RWPE1 (cell line): ENCODE results near the gene MAL.

Source experiments
- CTCF ChIA-PET: fragments of 350-600 bp; sonication (Branson Sonifier 250); formaldehyde crosslinking; extraction: SDS; loops from one replicate; lab custom pipeline; 2021; lab: Yijun Ruan, JAX
- POLR2A ChIA-PET: fragments of 400-600 bp; formaldehyde crosslinking; extraction: SDS; loops from one replicate; lab custom pipeline; 2020; ENCODE audit warnings: antibody characterized with exemption; ENCODE audit not compliant: low non-redundant PET; lab: Yijun Ruan, JAX
- DNase-seq: peaks from one replicate; pipeline ENCODE4 v3.0.0; 2012; ENCODE audit warnings: low spot score
- H3K27ac ChIP-seq: fragments of 450-650 bp; 2 replicates; pipeline ENCODE4 v1.5.1; 2017
- TF ChIP-seq, protein P1 (sequence below): fragments of 450-650 bp; conservative IDR thresholded peaks from 2 replicates; pipeline ENCODE4 v1.5.1; 2017; ENCODE audit warnings: low read depth, mild to moderate bottlenecking

The MAL gene

DNA sequence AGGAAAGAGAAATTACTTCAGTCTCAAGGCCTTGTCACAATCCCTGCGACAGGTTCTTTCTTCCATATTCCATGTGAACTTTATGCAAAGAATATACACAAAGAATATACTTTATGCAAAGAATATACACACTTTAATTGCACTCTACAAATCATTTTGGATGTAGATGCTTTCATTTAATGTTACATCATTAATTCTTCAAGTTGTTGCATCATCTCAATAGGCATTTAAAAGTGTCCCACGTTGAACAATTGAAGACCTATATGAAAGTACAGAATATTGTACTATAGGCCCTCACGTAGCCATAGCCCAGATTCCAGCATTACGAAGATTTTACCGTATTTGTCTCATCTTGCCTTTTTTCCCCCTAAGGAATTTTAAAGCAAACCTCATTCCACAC lies 33.1 kb upstream of the MAL start:
- H3K27ac ChIP-seq, result no peak overlapping the region
- ChIA-PET CTCF (no interaction called here), POLR2A (no interaction called here)
- TF ChIP-seq, protein P1, sequence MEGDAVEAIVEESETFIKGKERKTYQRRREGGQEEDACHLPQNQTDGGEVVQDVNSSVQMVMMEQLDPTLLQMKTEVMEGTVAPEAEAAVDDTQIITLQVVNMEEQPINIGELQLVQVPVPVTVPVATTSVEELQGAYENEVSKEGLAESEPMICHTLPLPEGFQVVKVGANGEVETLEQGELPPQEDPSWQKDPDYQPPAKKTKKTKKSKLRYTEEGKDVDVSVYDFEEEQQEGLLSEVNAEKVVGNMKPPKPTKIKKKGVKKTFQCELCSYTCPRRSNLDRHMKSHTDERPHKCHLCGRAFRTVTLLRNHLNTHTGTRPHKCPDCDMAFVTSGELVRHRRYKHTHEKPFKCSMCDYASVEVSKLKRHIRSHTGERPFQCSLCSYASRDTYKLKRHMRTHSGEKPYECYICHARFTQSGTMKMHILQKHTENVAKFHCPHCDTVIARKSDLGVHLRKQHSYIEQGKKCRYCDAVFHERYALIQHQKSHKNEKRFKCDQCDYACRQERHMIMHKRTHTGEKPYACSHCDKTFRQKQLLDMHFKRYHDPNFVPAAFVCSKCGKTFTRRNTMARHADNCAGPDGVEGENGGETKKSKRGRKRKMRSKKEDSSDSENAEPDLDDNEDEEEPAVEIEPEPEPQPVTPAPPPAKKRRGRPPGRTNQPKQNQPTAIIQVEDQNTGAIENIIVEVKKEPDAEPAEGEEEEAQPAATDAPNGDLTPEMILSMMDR, result no peak
- no peak for DNase-seq

DNA sequence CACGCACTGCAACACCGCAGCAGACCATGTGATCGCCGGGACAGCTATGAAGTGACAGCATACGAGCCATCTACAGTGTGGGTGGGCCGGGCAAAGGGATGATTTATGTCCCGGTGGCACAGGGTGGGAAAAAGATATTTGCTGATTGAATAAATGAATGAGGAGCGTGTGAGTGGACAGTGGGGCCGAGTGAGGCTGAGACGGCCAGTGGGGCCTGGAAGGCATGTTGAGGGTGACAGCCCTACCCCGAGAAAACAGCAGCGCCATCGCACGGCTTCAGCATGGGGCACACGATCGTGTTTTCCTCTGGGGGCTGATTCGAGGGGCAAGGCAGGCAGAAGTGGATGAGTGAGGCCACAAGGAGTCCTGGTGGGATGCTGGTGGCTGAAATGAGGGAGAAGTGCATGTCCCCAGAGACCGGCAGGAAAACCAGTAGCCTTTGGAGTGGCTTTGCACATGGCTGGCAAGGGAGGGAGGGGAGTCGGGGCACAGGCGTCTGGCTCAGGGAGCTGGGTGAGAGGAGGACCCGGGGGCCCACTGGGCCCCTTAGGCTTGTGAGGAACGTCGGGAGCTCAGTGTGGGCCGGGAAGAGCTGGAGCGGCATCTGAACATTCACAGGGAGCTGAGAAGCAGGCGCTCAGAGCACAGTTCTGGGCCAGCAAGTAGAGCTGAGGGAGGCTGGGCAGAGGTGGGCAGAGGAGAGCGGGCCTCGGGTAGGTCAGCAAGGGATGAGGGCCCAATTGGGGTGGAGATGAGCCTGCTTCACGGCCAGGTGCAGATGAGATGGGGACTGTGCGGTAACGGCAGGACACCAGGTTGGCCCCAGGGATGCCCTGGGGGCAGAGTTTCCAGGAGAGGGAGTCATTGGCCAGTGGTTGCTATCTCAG lies 32.1 kb upstream of the MAL start:
- H3K27ac ChIP-seq, result no peak overlapping the region
- TF ChIP-seq, protein P1, result no peak
- ChIA-PET CTCF (no interaction called here), POLR2A (no interaction called here)
- no peak for DNase-seq

DNA sequence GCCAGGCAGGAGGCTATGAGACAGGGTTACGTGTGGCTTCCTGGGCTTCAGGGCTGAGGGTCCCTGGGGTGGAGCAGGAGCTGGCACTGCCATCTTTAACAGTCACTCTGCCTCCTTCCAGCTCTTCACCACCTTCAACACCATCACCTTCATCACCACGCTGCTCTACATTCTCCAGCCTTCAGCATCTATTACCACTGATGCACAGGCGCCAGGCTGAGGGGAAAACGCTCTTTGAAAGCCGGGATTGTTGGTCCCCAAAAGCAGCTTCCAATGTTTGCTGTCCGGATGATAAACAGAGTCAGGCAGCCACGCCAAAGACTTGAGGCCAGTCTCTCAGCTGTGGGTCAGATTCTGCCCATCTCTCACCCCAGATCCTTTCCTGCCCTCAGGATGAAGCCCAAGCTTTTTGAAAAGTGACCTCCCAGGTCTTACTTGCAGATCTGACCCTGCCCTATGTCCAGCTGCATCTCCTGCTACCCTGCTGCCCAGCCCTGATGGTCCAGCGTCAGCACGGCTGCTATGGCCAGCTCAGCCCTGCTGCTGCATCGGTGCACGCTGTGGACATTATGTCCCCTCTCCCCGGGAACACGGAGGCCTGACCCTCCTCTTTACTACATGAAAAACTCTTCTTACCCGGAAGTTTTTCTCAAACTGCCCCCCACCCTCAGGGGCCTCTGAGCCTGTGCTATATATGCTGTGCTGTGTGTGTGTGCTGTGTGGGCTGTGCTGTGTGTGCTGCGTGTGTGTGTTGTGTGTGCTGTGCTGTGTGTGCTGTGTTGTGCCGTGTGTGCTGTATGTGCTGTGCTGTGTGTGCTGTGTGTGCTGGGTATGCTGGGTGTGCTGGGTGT lies 31.2 kb upstream of the MAL start:
- DNase-seq, result no peak
- ChIA-PET POLR2A (no interaction called here), CTCF (interaction anchor here (0.6 kb wide), 1 partner anchor 538 kb away, joined by 3 read pairs; no protein-coding TSS in a partner anchor)
- TF ChIP-seq, protein P1, result no peak
- no peak overlapping the region for H3K27ac ChIP-seq

DNA sequence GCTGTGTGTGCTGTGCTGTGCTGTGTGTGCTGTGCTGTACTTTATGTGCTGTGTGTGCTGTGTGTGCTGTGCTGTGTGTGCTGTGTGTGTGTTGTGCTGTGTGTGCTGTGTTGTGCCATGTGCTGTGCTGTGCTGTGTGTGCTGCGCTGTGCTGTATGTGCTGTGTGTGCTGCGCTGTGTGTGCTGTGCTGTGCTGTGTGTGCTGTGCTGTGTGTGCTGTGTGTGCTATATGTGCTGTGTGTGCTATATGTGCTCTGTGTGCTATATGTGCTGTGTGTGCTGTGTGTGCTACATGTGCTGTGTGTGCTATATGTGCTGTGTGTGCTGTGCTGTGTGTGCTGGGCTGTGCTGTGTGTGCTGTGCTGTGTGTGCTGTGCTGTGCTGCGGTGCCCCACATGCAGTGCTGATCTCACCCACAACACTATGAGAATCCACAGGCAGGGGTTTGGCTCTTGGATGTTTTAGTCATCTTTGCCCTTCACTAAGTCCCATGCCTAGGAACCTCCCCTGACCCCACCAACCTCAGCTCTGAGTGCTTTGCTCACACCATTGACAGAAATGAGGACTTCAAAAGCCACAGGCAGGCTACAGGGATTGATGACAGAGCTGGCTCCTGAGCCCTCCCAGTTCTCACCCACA lies 30.5 kb upstream of the MAL start:
- H3K27ac ChIP-seq, result no peak overlapping the region
- DNase-seq, result no peak
- CTCF ChIA-PET, result no interaction called here
- TF ChIP-seq, protein P1, result no peak
- POLR2A ChIA-PET, result no interaction called here

DNA sequence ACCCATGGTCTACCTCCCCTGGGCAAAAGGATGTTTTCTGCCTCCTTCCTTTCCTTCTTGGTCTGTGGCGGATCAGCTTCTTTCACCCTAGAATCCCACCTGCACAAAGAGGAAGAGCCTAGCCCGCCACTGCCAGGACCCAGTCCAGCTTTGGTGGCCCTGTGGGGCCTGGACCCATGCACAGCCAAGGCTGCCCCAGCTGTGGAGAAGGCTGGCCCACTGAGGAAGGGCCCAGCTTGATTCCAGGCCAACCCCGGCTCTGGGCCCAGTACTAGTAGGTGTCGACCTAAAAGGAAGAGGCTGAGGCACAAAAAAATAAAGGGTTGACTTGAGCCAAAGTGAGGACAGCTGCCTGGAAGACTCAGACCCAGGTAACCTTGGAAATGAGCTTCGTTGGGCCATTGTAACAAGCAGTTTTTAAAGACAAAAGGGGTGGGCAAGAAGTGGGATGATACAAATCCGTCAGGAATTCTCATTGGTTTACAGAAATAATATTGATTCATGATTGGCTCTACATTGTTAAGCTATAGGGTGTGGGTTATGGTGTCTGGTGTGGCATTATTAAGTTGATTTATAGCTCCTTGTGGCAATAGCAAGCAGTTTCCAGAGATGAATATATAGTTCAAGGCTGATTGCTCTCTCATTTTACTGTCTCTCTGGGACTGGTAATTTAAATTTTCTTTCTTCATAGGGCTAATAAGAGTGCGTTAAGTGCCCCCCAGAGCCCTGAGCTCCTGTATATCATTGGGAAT lies 29.8 kb upstream of the MAL start:
- ChIA-PET POLR2A (no interaction called here), CTCF (interaction anchor here (0.6 to 1.4 kb wide), 2 partner anchors 9 to 334 kb away, joined by 4 to 6 read pairs; no protein-coding TSS in a partner anchor)
- TF ChIP-seq, protein P1, result no peak
- DNase-seq, result no peak
- no peak overlapping the region for H3K27ac ChIP-seq
